Cardiac muscle cell (in vitro differentiated cells and primary cell): Measurements from ENCODE around the gene PLSCR2. TPM values are rescaled to one million over a fixed set of nuclear protein-coding genes. Genes with fewer than 3 reads are reported as not detected.
"Not testable (repeated sequence)": the region's sequence is repeated elsewhere in the genome, so short reads cannot be mapped to it uniquely, and the experiment has no call there.

Experiments
- DNase-seq, 2 donors: peaks; one replicate each; pipeline versions ENCODE4 v3.0.0 to v3.0.0-alpha.2; 2010 to 2017; ENCODE audit warnings: low read depth in 1 of 2, low spot score in 1 of 2
- H3K27ac ChIP-seq: fragments of 200-600 bp; sonication (generic); 2 replicates; pipeline ENCODE4 v1.5.1; 2016
- H3K27me3 ChIP-seq: fragments of 200-600 bp; sonication (generic); 2 replicates; pipeline ENCODE4 v1.6.0; 2016; ENCODE audit warnings: control low read depth
- H3K36me3 ChIP-seq: fragments of 200-600 bp; sonication (generic); 2 replicates; pipeline ENCODE4 v1.5.1; 2016; ENCODE audit warnings: control low read depth
- H3K4me1 ChIP-seq: fragments of 200-600 bp; sonication (generic); 2 replicates; pipeline ENCODE4 v1.8.1; 2017; ENCODE audit warnings: low read depth, mild to moderate bottlenecking, mixed run types
- H3K4me3 ChIP-seq: fragments of 200-600 bp; sonication (generic); 2 replicates; pipeline ENCODE4 v1.5.1; 2016; ENCODE audit warnings: mild to moderate bottlenecking
- H3K9me3 ChIP-seq: fragments of 200-600 bp; sonication (generic); 2 replicates; pipeline ENCODE4 v1.5.1; 2017; ENCODE audit warnings: low read depth, mild to moderate bottlenecking, control low read depth
- CTCF ChIP-seq: IDR thresholded peaks from 2 replicates; pipeline ENCODE4 v1.5.1; 2012; ENCODE audit warnings: low read depth, mild to moderate bottlenecking, low read length
- polyA plus RNA-seq: library from polyadenylated mRNA; unstranded; fragments of >200 nt; fragmentation: Nextera tagmentation; extraction: Ambion mirVana; gene quantifications from 2 replicates; pipeline ENCODE4 v1.2.1, GENCODE V29; 2016
- total RNA-seq: library from RNA; depleted of rRNA; stranded (reverse); fragments of >200 nt; gene quantifications from 2 replicates; pipeline ENCODE4 v1.2.3, GENCODE V29; 2016

The PLSCR2 gene
- total and polyA plus RNA-seq, 2 experiments from 2014 or later: not detected

GRCh38 chr3:146493761-146494160 lies 24.4 kb upstream of the PLSCR2 start:
- Histone ChIP-seq H3K4me1 (no peaks in the 10 kb centered on the region), H3K36me3 (no peaks in the 10 kb centered on the region), H3K4me3 (no peak overlapping the region), H3K9me3 (no peaks in the 10 kb centered on the region), H3K27ac (no peak overlapping the region), H3K27me3 (no peaks in the 10 kb centered on the region)
- DNase-seq: no peak
- TF ChIP-seq CTCF: no peak

GRCh38 chr3:146493221-146493620 lies 23.9 kb upstream of the PLSCR2 start:
- no peak for TF ChIP-seq CTCF
- Histone ChIP-seq H3K27me3 (no peaks in the 10 kb centered on the region), H3K27ac (no peak overlapping the region), H3K4me3 (no peak overlapping the region), H3K36me3 (no peaks in the 10 kb centered on the region), H3K9me3 (no peaks in the 10 kb centered on the region), H3K4me1 (no peaks in the 10 kb centered on the region)
- no peak for DNase-seq

GRCh38 chr3:146491303-146491702 lies 21.9 kb upstream of the PLSCR2 start:
- Histone ChIP-seq H3K36me3 (no peaks in the 10 kb centered on the region), H3K27me3 (no peaks in the 10 kb centered on the region), H3K9me3 (no peaks in the 10 kb centered on the region)

DNA sequence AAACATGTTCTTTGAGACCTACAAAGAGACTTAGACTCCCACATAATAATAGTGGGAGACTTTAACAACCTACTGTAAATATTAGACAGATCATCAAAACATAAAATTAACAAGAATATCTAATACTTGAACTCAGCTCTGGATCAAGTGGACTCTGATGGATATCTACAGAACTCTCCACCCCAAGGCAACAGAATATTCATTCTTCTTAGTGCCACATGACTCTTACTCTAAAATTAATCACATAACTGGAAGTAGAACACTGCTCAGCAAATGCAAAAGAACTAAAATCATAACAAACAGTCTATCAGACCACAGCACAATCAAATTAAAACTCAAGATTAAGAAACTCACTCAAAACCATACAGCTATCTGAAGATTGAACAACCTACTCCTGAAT lies 15.9 kb upstream of the PLSCR2 start:
- DNase-seq: no peak

More at GRCh38 chr3:146491303-146491702, 21.9 kb upstream of the PLSCR2 start:
- Histone ChIP-seq H3K27ac (no peak overlapping the region), H3K4me3 (no peak overlapping the region), H3K4me1 (no peaks in the 10 kb centered on the region)
- DNase-seq: no peak
- TF ChIP-seq CTCF: no peak

GRCh38 chr3:146476094-146476740 lies 6.9 kb upstream of the PLSCR2 start:
- H3K27me3 ChIP-seq: no peaks in the 10 kb centered on the region
- no peaks in the 10 kb centered on the region for H3K4me1 ChIP-seq
- H3K4me3 ChIP-seq: no peak overlapping the region
- H3K27ac ChIP-seq: no peak overlapping the region
- no peak for TF ChIP-seq CTCF
- DNase-seq: no peak
- H3K9me3 ChIP-seq: no peaks in the 10 kb centered on the region
- no peaks in the 10 kb centered on the region for H3K36me3 ChIP-seq

More for the DNA sequence above, 15.9 kb upstream of the PLSCR2 start:
- Histone ChIP-seq H3K36me3 (no peaks in the 10 kb centered on the region), H3K4me3 (no peak overlapping the region), H3K9me3 (no peaks in the 10 kb centered on the region), H3K27ac (no peak overlapping the region), H3K4me1 (no peaks in the 10 kb centered on the region), H3K27me3 (no peaks in the 10 kb centered on the region)
- no peak for TF ChIP-seq CTCF

- not testable (repeated sequence) for H3K9me3 ChIP-seq, DNase-seq, H3K4me3 ChIP-seq, H3K4me1 ChIP-seq, H3K27ac ChIP-seq, H3K27me3 ChIP-seq, H3K36me3 ChIP-seq
Measured at GRCh38 chr3:146474976-146475375, 5.6 kb upstream of the PLSCR2 start.
